Dedifferentiated amniotic fluid mesenchymal stem cell (primary cell): ENCODE results near the gene PLEKHJ1.
A peak's percentile ranks its signal among the peaks of the same experiment; 100 is the strongest.

Experiments used
- DNase-seq: peaks from one replicate; pipeline ENCODE4 v3.0.0-alpha.2; 2016; ENCODE audit errors: extremely low spot score

Gene PLEKHJ1

DNA sequence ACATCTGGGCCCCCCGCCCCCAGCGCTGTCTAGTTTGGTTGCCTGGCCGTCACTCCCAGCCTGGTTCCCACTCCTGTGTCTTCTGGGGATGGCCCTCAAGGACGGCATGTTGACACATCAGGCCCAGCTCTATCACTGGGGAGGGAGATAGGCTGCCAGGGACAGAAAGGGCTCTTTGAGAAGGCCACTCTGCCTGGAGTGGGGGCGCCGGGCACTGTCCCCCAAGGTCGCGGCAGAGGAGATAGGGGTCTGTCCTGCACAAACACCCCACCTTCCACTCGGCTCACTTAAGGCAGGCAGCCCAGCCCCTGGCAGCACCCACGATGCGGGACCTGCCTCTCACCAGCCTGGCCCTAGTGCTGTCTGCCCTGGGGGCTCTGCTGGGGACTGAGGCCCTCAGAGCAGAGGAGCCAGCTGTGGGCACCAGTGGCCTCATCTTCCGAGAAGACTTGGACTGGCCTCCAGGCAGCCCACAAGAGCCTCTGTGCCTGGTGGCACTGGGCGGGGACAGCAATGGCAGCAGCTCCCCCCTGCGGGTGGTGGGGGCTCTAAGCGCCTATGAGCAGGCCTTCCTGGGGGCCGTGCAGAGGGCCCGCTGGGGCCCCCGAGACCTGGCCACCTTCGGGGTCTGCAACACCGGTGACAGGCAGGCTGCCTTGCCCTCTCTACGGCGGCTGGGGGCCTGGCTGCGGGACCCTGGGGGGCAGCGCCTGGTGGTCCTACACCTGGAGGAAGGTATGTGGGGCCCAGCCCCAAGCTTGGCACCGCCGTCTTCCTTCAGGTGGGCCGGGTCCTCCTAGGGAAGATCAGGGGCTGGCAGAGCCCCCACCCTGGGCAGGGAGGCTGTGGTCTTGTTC, 13.1 kb upstream of the PLEKHJ1 start, which contains the start of gene AMH:
AMH (plus strand) TSS at position 314 of the 857 bp plus-strand sequence; CDS start at position 324, 10 bp downstream.
- no peak for DNase-seq

- DNase-seq, result no peak
Measured at GRCh38 chr19:2248136-2249009, 12.2 kb upstream of the PLEKHJ1 start.

- no peak for DNase-seq
Measured at GRCh38 chr19:2247433-2248101, 11.4 kb upstream of the PLEKHJ1 start.

- DNase-seq, result no peak
Measured at GRCh38 chr19:2246801-2247361, 10.8 kb upstream of the PLEKHJ1 start.

DNA sequence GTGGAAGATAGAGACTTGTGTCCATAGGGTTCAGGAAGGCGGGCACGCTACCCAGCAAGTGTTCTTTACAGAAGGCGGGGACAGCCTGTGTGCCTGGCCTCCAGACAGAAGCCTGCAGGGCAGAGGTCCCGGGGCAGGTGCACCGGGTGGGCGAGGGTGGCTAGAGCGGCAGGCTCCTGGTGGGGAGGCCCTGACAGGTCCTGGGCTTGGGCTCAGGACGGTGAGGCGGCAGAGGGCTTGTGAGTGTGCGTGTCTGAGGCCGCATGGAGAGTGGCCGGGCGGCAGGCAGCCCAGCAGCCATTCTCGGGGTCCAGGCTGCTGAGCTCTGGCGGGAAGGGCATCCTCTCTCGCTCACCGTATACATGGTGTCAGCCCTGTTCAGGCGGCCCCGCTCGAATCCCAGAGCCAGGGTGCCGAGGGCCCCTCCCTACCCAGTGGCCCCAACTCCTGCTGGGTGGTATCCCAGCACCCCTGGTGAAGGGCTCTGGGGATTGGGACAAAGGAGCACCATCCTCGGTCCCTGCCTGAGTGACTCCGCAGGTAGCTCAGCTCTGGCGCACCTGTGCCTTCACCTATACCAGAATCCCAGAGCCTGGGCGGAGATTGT, 10.0 kb upstream of the PLEKHJ1 start:
- no peak for DNase-seq

- DNase-seq, result no peak
Measured at GRCh38 chr19:2245273-2245672, 9.1 kb upstream of the PLEKHJ1 start.

DNA sequence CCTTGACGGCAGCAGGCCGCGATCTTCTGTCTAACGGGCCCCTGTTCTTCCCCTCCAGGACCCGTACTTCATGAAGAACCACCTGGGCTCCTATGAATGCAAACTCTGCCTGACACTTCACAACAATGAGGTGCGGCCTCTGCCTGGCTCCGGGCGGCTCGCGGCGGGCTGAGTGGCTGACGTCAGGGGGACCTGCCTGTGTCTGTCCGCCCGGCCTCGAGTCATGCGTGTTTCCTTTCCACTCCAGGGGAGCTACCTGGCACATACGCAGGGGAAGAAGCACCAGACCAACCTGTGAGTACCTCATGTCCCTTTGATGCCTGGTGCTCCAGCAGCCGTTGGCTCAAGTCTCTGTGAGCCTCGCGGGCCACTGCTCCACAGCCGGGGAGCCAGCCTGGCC, 8.4 kb upstream of the PLEKHJ1 start:
- no peak for DNase-seq

DNA sequence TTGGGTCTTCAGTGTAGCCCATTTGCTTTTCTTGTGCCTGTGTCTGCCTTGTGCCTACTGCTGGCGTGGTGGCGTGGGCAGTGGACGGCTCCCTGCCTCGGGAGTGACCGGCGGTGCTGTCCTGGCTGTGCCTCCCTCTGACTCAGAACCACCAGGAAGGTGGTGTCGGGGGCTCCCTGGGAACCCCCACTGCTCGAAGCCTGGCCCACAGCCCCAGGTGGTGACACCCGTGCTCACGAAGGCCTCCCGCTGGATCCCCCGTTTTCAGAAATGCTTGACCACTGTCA, 7.9 kb upstream of the PLEKHJ1 start:
- DNase-seq, result no peak

DNA sequence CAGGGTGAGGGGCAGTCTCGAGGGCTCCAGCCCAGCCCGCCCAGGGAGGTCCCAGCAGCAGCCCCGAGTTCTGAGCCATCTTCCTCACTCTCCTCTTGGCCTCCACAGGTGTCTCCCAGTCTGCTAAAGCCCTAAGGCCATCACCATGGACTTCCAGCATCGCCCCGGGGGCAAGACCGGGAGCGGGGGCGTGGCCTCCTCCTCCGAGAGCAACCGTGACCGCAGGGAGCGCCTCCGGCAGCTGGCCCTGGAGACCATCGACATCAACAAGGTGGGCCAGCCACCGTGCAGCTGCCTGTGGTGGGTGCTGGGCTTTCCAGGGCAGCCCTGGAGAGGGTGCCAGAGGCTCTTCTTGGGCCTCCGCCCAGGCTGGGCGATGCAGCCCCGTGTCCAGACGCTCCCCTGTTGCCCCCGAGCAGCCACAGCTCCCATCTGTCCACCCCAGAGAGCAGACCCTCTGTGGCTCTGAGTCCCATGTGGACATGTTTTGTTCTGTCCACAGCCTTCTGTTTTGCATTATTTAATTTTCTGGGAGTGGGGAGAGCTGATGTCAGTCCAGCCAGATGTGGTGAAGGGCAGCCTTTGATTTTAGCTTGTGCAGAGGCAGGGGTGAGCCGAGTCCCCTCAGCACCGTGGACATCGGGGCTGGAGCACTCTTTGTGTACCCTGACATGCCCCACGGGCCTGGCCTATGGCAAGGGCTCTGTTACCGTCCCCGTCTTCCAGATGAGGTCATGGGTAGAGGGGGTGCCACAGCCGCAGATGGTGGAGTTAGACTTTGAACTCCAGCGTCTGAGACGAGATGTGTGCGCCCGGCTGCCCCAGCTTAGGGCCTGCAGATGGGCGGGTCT, 7.4 kb upstream of the PLEKHJ1 start:
- DNase-seq, result no peak

DNA sequence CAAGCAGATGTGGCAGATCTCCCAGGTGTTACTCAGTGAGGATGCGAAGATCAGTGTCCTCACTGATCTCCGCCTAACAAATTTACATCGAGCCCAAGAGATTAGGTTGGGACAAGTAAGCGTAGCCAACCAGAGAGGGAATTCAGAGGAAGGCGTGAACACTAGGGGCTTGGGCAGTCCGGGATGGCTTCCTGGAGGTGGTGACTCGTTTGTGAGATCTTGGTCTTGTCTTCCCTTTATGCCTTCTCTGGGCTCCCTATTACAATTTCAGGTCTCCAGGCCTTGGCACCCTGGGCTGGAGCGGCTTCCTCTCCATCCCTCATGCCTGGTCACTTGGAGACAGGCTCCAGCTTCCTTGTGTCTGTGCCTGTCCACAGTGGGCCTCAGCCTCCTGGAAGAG, 6.7 kb upstream of the PLEKHJ1 start:
- no peak for DNase-seq

DNA sequence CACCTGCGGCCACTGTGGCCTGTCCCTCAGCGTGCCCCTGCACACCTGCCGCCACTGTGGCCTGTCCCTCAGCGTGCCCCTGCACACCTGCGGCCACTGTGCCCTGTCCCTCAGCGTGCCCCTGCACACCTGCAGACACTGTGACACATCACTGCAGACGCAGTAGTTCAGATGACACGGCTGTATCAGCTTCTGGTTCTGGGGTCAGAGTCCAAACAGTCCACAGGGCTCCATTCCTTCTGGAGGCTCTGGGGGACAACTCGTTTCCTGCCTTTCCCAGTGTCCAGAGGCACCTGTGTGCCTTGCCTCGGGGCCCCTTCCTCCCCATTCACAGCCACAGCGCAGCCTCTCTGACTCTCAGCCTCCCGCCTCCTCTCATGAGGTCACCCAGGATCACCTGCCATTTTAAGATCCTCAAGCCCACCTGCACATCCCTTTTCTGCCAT, 6.0 kb upstream of the PLEKHJ1 start:
- DNase-seq, result no peak

GRCh38 chr19:2240881-2241760, 5.0 kb upstream of the PLEKHJ1 start:
- DNase-seq, result no peak

- no peak for DNase-seq
Measured at GRCh38 chr19:2239771-2240770, 3.9 kb upstream of the PLEKHJ1 start.

DNA sequence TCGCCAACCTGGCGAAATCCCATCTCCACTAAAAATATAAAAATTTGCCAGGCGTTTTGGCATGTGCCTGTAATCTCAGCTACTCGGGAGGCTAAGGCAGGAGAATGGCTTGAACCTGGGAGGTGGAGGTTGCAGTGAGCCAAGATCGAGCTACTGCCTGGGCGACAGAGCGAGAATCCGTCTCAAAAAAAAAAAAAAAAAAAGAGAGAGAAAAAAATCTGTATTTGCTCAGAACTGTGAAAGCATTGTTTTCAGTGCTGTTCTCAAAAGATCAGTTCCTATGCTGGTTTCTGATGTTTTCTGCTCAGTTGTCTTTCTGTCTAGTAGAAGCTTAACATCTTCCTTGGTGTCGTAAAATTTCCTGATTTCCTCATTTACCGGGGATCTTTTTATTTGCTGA, 3.0 kb upstream of the PLEKHJ1 start:
- DNase-seq, result no peak

GRCh38 chr19:2237869-2238153, 1.7 kb upstream of the PLEKHJ1 start:
- no peak for DNase-seq

- peak; percentile 17 for DNase-seq
Measured at GRCh38 chr19:2237051-2237868, 1.1 kb upstream of the PLEKHJ1 start.

GRCh38 chr19:2236064-2236313, 140 bp downstream of the PLEKHJ1 start:
- no peak for DNase-seq
